Mammary epithelial cell (primary cell): ENCODE measurements around the gene C12orf76.

Experiments
- CTCF ChIP-seq, 2 donors: IDR thresholded peaks in 1 of 2; conservative IDR thresholded peaks in 1 of 2; 2 replicates each; pipeline ENCODE4 v1.5.1; 2011 to 2012; ENCODE audit warnings: inconsistent platforms in 2 of 2, low read length in 2 of 2, mild to moderate bottlenecking in 2 of 2, control low read depth in 1 of 2, low read depth in 1 of 2; ENCODE audit not compliant: insufficient read depth in 1 of 2; ENCODE audit errors: extremely low read depth in 1 of 2
- EZH2 ChIP-seq: IDR thresholded peaks from 2 replicates; pipeline ENCODE4 v1.6.1; 2012; ENCODE audit warnings: low read length, inconsistent platforms, borderline replicate concordance

GRCh38 chr12:109999983-110000505, 48.3 kb downstream of the C12orf76 start:
- TF ChIP-seq CTCF (conservative IDR thresholded peaks at IDR 0.05 in 1 of 2, IDR thresholded peaks at IDR 0.05 in 1 of 2; ENCODE audit: extremely low read depth in 1 of 2, insufficient read depth in 1 of 2, low read depth in 1 of 2, low read length in 2 of 2), result no peak
- TF ChIP-seq EZH2, result no peak
